ENCODE data around the gene PCYOX1L. TPM values are rescaled to one million over a fixed set of nuclear protein-coding genes. Genes with fewer than 3 reads are reported as not detected.

The PCYOX1L gene
- total and polyA plus RNA-seq, 10 donors, result 5.4 to 13.0 (median 7.9) TPM

GRCh38 chr5:149404746-149405549 is 47.1 kb downstream of the PCYOX1L start:
- Histone ChIP-seq H3K27ac (peak overlapping the region; percentile 35 to 75 (median 68)), H3K4me3 (no peak overlapping the region), H3K9me3 (no peaks in the 10 kb centered on the region), H3K36me3 (no peaks in the 10 kb centered on the region), H3K27me3 (replicated peaks in 1 of 7) (no peaks in the 10 kb centered on the region), H3K4me1 (peaks cover 0 to 17% (median 0%) of the 10 kb centered on the region in 6 donors)
- no peak for DNase-seq
- WGBS, 5 donors, result 48 to 81% (median 72%) methylated on average over 9 to 17 of the region's 17 CpGs
- TF ChIP-seq POLR2A (IDR thresholded peaks at IDR 0.05), result no peak
- TF ChIP-seq, protein P1, sequence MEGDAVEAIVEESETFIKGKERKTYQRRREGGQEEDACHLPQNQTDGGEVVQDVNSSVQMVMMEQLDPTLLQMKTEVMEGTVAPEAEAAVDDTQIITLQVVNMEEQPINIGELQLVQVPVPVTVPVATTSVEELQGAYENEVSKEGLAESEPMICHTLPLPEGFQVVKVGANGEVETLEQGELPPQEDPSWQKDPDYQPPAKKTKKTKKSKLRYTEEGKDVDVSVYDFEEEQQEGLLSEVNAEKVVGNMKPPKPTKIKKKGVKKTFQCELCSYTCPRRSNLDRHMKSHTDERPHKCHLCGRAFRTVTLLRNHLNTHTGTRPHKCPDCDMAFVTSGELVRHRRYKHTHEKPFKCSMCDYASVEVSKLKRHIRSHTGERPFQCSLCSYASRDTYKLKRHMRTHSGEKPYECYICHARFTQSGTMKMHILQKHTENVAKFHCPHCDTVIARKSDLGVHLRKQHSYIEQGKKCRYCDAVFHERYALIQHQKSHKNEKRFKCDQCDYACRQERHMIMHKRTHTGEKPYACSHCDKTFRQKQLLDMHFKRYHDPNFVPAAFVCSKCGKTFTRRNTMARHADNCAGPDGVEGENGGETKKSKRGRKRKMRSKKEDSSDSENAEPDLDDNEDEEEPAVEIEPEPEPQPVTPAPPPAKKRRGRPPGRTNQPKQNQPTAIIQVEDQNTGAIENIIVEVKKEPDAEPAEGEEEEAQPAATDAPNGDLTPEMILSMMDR (IDR thresholded peaks at IDR 0.05 in 8 of 11, conservative IDR thresholded peaks at IDR 0.05 in 3 of 11), result no peak
- no peak for TF ChIP-seq POLR2AphosphoS5 (IDR thresholded peaks at IDR 0.05)
- intact Hi-C loops (cut with DNase I; ENCODE audit: low total_unique reads), result no loop called here

GRCh38 chr5:149405550-149406202 is 47.8 kb downstream of the PCYOX1L start:
- Histone ChIP-seq H3K27me3 (replicated peaks in 1 of 7) (no peaks in the 10 kb centered on the region), H3K9me3 (no peaks in the 10 kb centered on the region), H3K4me1 (peaks cover 0 to 17% (median 0%) of the 10 kb centered on the region in 6 donors), H3K36me3 (no peaks in the 10 kb centered on the region), H3K27ac (peak overlapping the region; percentile 35 to 75 (median 68)), H3K4me3 (peak overlapping the region in 1 of 8 donors; percentile 1)
- no peak for DNase-seq
- TF ChIP-seq POLR2AphosphoS5 (IDR thresholded peaks at IDR 0.05), result no peak
- no peak for TF ChIP-seq POLR2A (IDR thresholded peaks at IDR 0.05)
- TF ChIP-seq, protein P1 (IDR thresholded peaks at IDR 0.05 in 8 of 11, conservative IDR thresholded peaks at IDR 0.05 in 3 of 11), result no peak
- 70 to 86% (median 81%) methylated on average over 11 to 16 of the region's 16 CpGs for WGBS, 5 donors
- intact Hi-C loops (cut with DNase I; ENCODE audit: low total_unique reads), result no loop called here

DNA sequence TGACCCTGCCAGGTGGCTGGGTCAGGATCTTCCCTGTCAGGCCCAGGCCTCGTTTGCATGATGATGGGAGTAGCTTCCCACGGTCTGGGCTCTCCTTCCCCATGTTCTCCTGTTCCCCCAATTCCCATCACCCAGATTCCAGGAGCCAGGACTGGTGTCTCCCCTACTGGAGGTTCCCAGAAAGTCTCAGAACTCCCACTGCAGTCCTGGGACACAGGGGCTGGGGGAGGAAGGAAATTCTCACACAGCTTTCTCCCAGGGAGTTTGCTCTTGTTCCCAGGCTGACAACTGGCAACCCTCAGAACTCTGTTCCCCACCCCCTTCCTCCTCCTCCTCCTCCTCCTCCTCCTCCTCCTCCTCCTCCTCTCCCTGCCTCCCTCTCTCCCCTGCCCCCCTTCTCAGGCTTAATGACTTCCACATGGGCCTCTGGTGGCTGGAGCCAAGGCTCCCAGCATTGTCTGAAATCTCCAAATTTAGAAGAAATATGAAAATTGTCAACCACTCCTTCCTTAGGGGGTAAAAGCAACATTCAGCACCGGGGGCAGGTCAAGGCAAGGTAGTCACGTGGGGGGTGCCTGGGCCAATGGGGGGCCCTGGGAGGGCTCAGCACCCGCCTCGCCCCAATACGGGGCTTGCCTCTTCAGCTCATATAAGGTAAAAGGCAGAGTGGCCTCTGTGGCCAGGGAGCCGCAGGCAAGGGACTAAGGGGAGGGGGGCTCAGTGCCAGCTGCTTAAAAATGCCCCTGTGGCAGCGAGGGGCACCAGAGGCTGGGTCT is 48.5 kb downstream of the PCYOX1L start:
- 66 to 76% (median 74%) methylated on average over 9 of the region's 9 CpGs for WGBS, 5 donors

More for the DNA sequence above, 48.5 kb downstream of the PCYOX1L start:
- no peaks in the 10 kb centered on the region for H3K9me3 ChIP-seq
- peak overlapping the region in 7 of 8 donors; percentile 34 to 58 (median 40) for H3K4me3 ChIP-seq
- no peaks in the 10 kb centered on the region for H3K27me3 ChIP-seq (replicated peaks in 1 of 7)
- TF ChIP-seq, protein P1 (IDR thresholded peaks at IDR 0.05 in 8 of 11, conservative IDR thresholded peaks at IDR 0.05 in 3 of 11), result no peak
- TF ChIP-seq POLR2A (IDR thresholded peaks at IDR 0.05) (peak in 2 of 3 donors; percentile 51 to 54), POLR2AphosphoS5 (IDR thresholded peaks at IDR 0.05) (peak; percentile 77 to 82 (median 81))
- no peaks in the 10 kb centered on the region for H3K36me3 ChIP-seq
- H3K27ac ChIP-seq, result peak overlapping the region in 7 of 8 donors; percentile 71 to 82 (median 77)
- H3K4me1 ChIP-seq, result peaks cover 0 to 17% (median 0%) of the 10 kb centered on the region in 6 donors
- intact Hi-C loops (cut with DNase I; ENCODE audit: low total_unique reads), result no loop called here
- no peak for DNase-seq

Measured in spleen (tissue), 11 donors.